Subcutaneous abdominal adipose tissue (tissue), 5 donors: ENCODE data around the gene CD300LB.
A peak's percentile ranks its signal among the peaks of the same experiment; 100 is the strongest.

Experiments
- H3K27ac ChIP-seq: one replicate; pipeline ENCODE4 v1.7.0; 2013; ENCODE audit warnings: low read depth, mild to moderate bottlenecking, inconsistent platforms, low read length, moderate library complexity
- H3K27me3 ChIP-seq, 5 donors: one replicate each; pipeline ENCODE4 v1.7.0; 2013; ENCODE audit warnings: low read length in 5 of 5, inconsistent platforms in 1 of 5; ENCODE audit not compliant: control insufficient read depth in 5 of 5, insufficient read depth in 4 of 5
- H3K36me3 ChIP-seq, 5 donors: one replicate each; pipeline ENCODE4 v1.7.0; 2013; ENCODE audit warnings: low read length in 5 of 5; ENCODE audit not compliant: control insufficient read depth in 5 of 5, insufficient read depth in 5 of 5
- H3K4me1 ChIP-seq, 5 donors: one replicate each; pipeline ENCODE4 v1.7.0; 2013; ENCODE audit warnings: low read length in 5 of 5, mild to moderate bottlenecking in 3 of 5, moderate library complexity in 1 of 5; ENCODE audit not compliant: control insufficient read depth in 5 of 5, insufficient read depth in 5 of 5
- H3K4me3 ChIP-seq, 5 donors: one replicate each; pipeline ENCODE4 v1.7.0; 2013; ENCODE audit warnings: low read length in 5 of 5, low read depth in 1 of 5
- H3K9ac ChIP-seq, 5 donors: one replicate each; pipeline ENCODE4 v1.7.0; 2013; ENCODE audit warnings: low read length in 5 of 5, mild to moderate bottlenecking in 4 of 5, moderate library complexity in 3 of 5
- H3K9me3 ChIP-seq, 5 donors: one replicate each; pipeline ENCODE4 v1.7.0; 2013; ENCODE audit warnings: low read length in 5 of 5; ENCODE audit not compliant: control insufficient read depth in 5 of 5
- donor health status: healthy.
- donor health status: healthy.
- donor health status: healthy.
- donor health status: healthy.
- donor health status: healthy.

The CD300LB gene

DNA sequence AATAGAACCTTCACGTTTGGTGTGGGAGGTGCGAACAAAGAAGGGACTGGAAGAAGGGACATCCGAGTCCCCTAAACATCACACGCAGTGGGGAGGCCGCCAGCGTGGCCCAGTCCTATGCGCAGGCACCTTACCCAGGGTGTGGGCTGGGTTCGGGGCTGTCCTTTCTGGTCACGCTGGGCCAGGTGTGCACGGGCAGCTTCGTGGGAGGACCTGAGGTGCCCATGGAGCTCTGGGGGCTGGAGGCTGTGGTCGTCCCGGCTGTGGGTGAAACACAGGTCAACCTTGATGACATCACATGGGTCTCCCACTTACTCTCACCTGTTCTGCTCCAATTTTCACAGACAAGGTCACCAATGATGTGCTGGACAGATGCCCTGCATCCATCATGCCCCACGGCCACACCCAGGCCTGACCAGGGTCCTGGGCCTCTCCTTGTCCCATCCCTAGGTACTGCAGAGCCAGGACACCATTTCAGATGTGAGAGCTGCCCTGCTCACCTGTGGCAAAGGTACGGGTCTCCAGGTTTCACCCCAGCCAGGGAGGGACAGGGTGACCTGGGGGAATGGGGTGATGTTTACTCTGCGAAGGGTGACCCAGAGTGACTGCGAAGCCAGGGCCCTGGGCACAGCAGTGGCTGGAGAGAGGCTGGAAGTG is 11.6 kb upstream of the CD300LB start:
- peaks cover 0 to 23% (median 0%) of the 10 kb centered on the region in 5 donors for H3K4me1 ChIP-seq

GRCh38 chr17:74542166-74542565 is 10.9 kb upstream of the CD300LB start:
- Histone ChIP-seq H3K4me3 (no peak overlapping the region), H3K9me3 (no peaks in the 10 kb centered on the region), H3K27ac (no peak overlapping the region), H3K9ac (no peak overlapping the region), H3K36me3 (no peaks in the 10 kb centered on the region), H3K27me3 (peaks cover 0 to 3% (median under 1%) of the 10 kb centered on the region in 5 donors), H3K4me1 (peaks cover 0 to 23% (median 0%) of the 10 kb centered on the region in 5 donors)

More for the DNA sequence above, 11.6 kb upstream of the CD300LB start:
- Histone ChIP-seq H3K9me3 (no peaks in the 10 kb centered on the region), H3K36me3 (no peaks in the 10 kb centered on the region), H3K4me3 (no peak overlapping the region), H3K27ac (no peak overlapping the region), H3K27me3 (peaks cover 0 to 3% (median 0%) of the 10 kb centered on the region in 5 donors), H3K9ac (no peak overlapping the region)

- no peaks in the 10 kb centered on the region for H3K9me3 ChIP-seq
- H3K27me3 ChIP-seq = peaks cover 0 to 4% (median 2%) of the 10 kb centered on the region in 5 donors
Observed at GRCh38 chr17:74541176-74542111, 10.2 kb upstream of the CD300LB start.

GRCh38 chr17:74539281-74539820 is 8.1 kb upstream of the CD300LB start:
- H3K9me3 ChIP-seq = no peaks in the 10 kb centered on the region
- no peaks in the 10 kb centered on the region for H3K36me3 ChIP-seq
- peaks cover 0 to 4% (median 2%) of the 10 kb centered on the region in 5 donors for H3K27me3 ChIP-seq
- H3K27ac ChIP-seq = no peak overlapping the region
- no peak overlapping the region for H3K4me3 ChIP-seq
- no peak overlapping the region for H3K9ac ChIP-seq
- H3K4me1 ChIP-seq = peaks cover 0 to 2% (median 0%) of the 10 kb centered on the region in 5 donors

More at GRCh38 chr17:74541176-74542111, 10.2 kb upstream of the CD300LB start:
- peaks cover 0 to 23% (median 0%) of the 10 kb centered on the region in 5 donors for H3K4me1 ChIP-seq
- H3K9ac ChIP-seq = no peak overlapping the region
- no peak overlapping the region for H3K27ac ChIP-seq
- no peaks in the 10 kb centered on the region for H3K36me3 ChIP-seq
- H3K4me3 ChIP-seq = no peak overlapping the region

DNA sequence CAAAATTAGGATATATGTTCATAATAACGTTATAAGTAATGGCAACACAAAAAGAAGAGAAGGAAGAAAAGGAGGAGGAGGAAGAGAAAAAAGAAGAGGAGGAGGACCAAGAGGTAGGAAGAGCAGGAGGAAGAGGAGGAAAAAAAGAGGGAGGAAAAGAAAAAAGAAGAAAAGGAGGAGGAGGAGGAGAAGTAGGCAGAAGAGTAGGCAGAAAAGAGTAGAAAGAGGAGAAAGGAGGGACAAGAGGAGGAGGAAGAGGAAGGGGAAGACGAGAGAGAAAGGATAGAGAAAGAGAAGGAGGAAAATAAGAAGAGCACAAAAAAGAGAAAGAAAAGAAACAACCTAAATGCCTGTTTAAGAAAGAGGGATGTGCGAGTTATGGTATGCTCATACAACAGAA is 5.6 kb upstream of the CD300LB start:
- H3K9ac ChIP-seq = no peak overlapping the region
- no peaks in the 10 kb centered on the region for H3K36me3 ChIP-seq
- H3K4me1 ChIP-seq = peaks cover 0 to 10% (median 6%) of the 10 kb centered on the region in 5 donors
- no peak overlapping the region for H3K4me3 ChIP-seq
- H3K27ac ChIP-seq = no peak overlapping the region
- H3K27me3 ChIP-seq = peaks cover 0 to 4% (median 0%) of the 10 kb centered on the region in 5 donors
- H3K9me3 ChIP-seq = no peaks in the 10 kb centered on the region

DNA sequence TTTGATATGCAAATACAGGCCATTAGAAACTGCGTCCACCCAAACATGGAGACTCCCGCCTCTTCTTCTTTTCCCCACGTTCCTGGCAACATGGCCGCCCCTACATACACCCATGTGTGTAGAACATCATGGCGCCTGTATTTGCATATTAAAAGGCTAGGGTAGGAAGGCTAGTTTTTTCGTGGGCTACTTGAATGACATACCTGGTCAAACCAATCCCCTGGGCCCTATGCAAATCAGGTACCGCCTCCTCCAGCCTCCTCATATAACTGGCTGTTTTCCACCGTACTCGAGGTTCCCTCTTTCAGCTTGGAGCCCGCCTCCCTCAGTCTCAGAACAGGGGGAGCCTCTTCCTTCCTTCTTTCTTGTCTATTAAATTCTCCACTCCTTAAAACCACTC is 840 bp upstream of the CD300LB start:
- peaks cover 0 to 2% (median 0%) of the 10 kb centered on the region in 5 donors for H3K27me3 ChIP-seq
- H3K4me3 ChIP-seq = peak overlapping the region in 3 of 5 donors; percentile 34 to 46 (median 38)
- no peaks in the 10 kb centered on the region for H3K36me3 ChIP-seq
- no peak overlapping the region for H3K9ac ChIP-seq
- H3K9me3 ChIP-seq = no peaks in the 10 kb centered on the region
- peak overlapping the region; percentile 37 for H3K27ac ChIP-seq
- peaks cover 0 to 26% (median 9%) of the 10 kb centered on the region in 5 donors for H3K4me1 ChIP-seq

DNA sequence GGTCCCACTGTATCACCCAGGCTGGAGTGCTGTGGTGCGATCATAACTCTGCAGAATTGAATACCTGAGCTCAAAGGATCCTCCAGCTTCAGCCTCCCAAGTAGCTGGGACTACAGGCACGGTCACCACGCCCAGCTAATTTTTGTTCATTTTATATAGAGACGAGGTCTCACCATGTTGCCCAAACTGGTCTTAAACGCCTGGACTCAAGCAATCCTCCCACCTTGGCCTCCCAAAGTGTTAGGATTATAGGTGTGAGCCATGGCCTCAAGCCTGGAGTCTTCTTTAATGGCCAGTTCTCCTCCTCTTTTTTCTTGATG is 484 bp downstream of the CD300LB start:
- H3K27me3 ChIP-seq = no peaks in the 10 kb centered on the region
- H3K27ac ChIP-seq = no peak overlapping the region
- no peak overlapping the region for H3K9ac ChIP-seq
- H3K9me3 ChIP-seq = no peaks in the 10 kb centered on the region
- no peak overlapping the region for H3K4me3 ChIP-seq
- peaks cover 0 to 26% (median 9%) of the 10 kb centered on the region in 5 donors for H3K4me1 ChIP-seq
- no peaks in the 10 kb centered on the region for H3K36me3 ChIP-seq

- Histone ChIP-seq H3K36me3 (no peaks in the 10 kb centered on the region), H3K27ac (no peak overlapping the region), H3K27me3 (peaks cover 0 to 4% (median 0%) of the 10 kb centered on the region in 5 donors), H3K4me1 (peaks cover 0 to 26% (median 9%) of the 10 kb centered on the region in 5 donors), H3K9me3 (no peaks in the 10 kb centered on the region), H3K4me3 (no peak overlapping the region), H3K9ac (no peak overlapping the region)
Observed at GRCh38 chr17:74529243-74529642, 2.0 kb downstream of the CD300LB start.

- H3K27ac ChIP-seq = no peak overlapping the region
- no peaks in the 10 kb centered on the region for H3K9me3 ChIP-seq
- H3K4me3 ChIP-seq = no peak overlapping the region
- H3K4me1 ChIP-seq = peaks cover 0 to 26% (median 9%) of the 10 kb centered on the region in 5 donors
- peaks cover 0 to 4% (median 0%) of the 10 kb centered on the region in 5 donors for H3K27me3 ChIP-seq
- no peaks in the 10 kb centered on the region for H3K36me3 ChIP-seq
- H3K9ac ChIP-seq = no peak overlapping the region
Observed at GRCh38 chr17:74528491-74529199, 2.6 kb downstream of the CD300LB start.
